NT2/D1 (cell line): ENCODE results near the gene TMC6.

Experiments
- SUZ12 ChIP-seq: IDR thresholded peaks from 2 replicates; pipeline ENCODE4 v1.6.1; 2011; ENCODE audit not compliant: insufficient read length, insufficient read depth; ENCODE audit errors: extremely low read depth
- YY1 ChIP-seq: IDR thresholded peaks from 2 replicates; pipeline ENCODE4 v1.6.1; 2011; ENCODE audit not compliant: insufficient read length, insufficient read depth
- ZNF274 ChIP-seq: IDR thresholded peaks from 2 replicates; pipeline ENCODE4 v1.6.1; 2011; ENCODE audit warnings: mild to moderate bottlenecking, low read depth, low read length

DNA sequence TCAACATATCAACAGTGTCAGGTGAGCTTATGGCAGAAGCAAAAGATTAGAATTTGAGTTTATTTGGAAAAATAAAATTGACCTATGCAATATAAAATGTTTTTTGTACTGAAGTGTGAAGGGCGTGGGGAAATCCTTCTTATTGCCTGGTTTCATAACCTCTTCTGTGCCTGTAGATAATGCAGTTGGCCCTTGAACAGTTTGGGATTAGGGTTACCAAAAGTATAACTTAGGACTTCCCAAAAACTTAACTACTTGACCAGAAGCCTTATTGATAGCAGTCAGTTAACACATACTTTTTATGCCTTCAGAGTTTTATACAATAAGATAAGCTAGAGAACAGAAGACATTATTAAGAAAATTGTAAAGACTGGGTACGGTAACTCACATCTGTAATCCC is 66.0 kb downstream of the TMC6 start:
- no peak for TF ChIP-seq ZNF274
- no peak for TF ChIP-seq YY1
- no peak for TF ChIP-seq SUZ12
